Measurements from ENCODE around the gene SNX2.

The SNX2 gene

GRCh38 chr5:122785294-122785693, 10.4 kb downstream of the SNX2 start:
- no peak for TF ChIP-seq ZFX (IDR thresholded peaks at IDR 0.05)
- TF ChIP-seq, protein P1, sequence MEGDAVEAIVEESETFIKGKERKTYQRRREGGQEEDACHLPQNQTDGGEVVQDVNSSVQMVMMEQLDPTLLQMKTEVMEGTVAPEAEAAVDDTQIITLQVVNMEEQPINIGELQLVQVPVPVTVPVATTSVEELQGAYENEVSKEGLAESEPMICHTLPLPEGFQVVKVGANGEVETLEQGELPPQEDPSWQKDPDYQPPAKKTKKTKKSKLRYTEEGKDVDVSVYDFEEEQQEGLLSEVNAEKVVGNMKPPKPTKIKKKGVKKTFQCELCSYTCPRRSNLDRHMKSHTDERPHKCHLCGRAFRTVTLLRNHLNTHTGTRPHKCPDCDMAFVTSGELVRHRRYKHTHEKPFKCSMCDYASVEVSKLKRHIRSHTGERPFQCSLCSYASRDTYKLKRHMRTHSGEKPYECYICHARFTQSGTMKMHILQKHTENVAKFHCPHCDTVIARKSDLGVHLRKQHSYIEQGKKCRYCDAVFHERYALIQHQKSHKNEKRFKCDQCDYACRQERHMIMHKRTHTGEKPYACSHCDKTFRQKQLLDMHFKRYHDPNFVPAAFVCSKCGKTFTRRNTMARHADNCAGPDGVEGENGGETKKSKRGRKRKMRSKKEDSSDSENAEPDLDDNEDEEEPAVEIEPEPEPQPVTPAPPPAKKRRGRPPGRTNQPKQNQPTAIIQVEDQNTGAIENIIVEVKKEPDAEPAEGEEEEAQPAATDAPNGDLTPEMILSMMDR (conservative IDR thresholded peaks at IDR 0.05): no peak
- no peak overlapping the region for H3K27ac ChIP-seq

GRCh38 chr5:122788371-122788770, 13.5 kb downstream of the SNX2 start:
- no peak overlapping the region for H3K27ac ChIP-seq
- no peak for TF ChIP-seq ZFX (IDR thresholded peaks at IDR 0.05)
- TF ChIP-seq, protein P1 (conservative IDR thresholded peaks at IDR 0.05): no peak

GRCh38 chr5:122788996-122789395, 14.1 kb downstream of the SNX2 start:
- no peak for TF ChIP-seq ZFX (IDR thresholded peaks at IDR 0.05)
- TF ChIP-seq, protein P1 (conservative IDR thresholded peaks at IDR 0.05): no peak
- H3K27ac ChIP-seq: no peak overlapping the region

- TF ChIP-seq, protein P1 (conservative IDR thresholded peaks at IDR 0.05): no peak
- TF ChIP-seq ZFX (IDR thresholded peaks at IDR 0.05): no peak
- no peak overlapping the region for H3K27ac ChIP-seq
Observed at GRCh38 chr5:122789461-122790171, 14.7 kb downstream of the SNX2 start.

DNA sequence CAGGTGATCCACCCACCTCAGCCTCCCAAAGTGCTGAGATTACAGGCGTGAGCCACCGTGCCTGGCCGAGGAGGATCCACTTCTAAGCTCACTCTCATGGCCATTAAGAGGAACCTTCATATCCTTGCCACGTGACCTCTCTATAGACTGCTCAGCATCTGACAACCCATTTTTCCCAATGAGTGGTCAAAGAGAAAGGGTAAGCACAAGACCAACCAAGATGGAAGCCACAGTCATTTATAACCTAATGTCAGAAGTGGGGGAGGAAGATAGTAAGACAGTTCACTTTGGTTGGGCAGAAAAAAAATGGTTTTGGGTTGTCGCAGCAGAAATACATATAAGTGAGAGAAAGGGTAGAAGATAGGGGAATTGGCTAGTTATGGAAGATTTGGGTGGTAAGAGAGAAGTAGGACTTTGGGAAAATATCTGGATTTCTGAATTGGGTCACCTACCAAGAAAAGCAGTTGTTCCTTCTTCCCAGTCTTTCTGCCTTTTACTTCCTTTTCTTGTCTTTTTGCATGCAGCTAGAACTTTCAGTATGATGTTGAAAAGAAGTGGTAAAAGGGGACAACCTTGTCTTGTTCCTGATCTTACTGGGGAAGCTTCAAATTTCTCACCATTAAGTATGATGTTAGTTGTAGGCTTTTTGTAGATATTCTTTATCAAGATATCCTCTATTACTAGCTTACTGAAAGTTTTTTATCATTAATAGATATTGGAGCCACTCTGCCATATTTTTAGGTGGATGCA, 15.6 kb downstream of the SNX2 start:
- TF ChIP-seq ZFX (IDR thresholded peaks at IDR 0.05): no peak
- TF ChIP-seq, protein P1 (conservative IDR thresholded peaks at IDR 0.05): no peak
- no peak overlapping the region for H3K27ac ChIP-seq

DNA sequence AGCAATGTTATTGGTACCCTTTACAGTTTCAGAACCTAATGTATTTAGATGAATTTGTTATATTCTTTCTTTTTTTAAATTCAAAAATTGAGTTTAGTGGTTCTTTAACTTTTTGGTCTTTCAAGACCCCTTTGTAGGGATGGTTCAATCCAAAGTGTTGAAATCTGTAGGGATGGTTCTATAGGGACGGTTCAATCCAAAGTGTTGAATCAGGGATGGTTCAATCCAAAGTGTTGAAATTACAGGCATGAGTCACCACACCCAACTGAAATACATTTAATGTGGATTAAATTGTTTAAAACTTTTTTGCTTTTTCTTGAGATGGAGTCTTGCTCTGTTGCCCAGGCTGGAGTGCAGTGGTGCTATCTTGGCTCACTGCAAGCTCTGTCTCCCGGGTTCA, 30.6 kb downstream of the SNX2 start:
- no peak overlapping the region for H3K27ac ChIP-seq
- TF ChIP-seq ZFX (IDR thresholded peaks at IDR 0.05): no peak
- TF ChIP-seq, protein P1 (conservative IDR thresholded peaks at IDR 0.05): no peak

DNA sequence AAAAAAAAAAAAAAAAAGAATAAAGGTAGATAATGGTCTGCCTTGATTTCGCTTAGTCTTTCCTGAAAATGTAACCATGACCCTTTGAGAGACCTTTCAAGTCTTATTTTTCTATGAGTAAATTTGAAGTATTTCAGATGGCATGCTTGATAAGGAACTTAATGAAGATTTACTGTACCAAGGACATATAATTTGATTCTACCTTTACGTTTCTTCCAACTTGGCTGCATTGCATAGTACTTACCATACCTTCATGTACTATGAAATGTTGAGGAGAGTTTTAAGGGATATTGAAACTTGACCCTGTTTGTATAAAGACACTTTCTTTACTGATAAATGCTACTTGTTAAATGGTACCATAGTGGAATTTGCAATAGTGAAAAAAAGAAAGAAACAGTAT, 35.5 kb downstream of the SNX2 start:
- TF ChIP-seq, protein P1 (conservative IDR thresholded peaks at IDR 0.05): no peak
- no peak for TF ChIP-seq ZFX (IDR thresholded peaks at IDR 0.05)
- no peak overlapping the region for H3K27ac ChIP-seq

All from C4-2B (cell line).